ENCODE results near the gene PAIP1. TPM values are rescaled to one million over a fixed set of nuclear protein-coding genes. Genes with fewer than 3 reads are reported as not detected.
"Not testable (repeated sequence)": the region's sequence is repeated elsewhere in the genome, so short reads cannot be mapped to it uniquely, and the experiment has no call there.

The PAIP1 gene
- total and polyA plus RNA-seq, 2 donors from 2014 or later = 65.0 to 75.8 TPM

DNA sequence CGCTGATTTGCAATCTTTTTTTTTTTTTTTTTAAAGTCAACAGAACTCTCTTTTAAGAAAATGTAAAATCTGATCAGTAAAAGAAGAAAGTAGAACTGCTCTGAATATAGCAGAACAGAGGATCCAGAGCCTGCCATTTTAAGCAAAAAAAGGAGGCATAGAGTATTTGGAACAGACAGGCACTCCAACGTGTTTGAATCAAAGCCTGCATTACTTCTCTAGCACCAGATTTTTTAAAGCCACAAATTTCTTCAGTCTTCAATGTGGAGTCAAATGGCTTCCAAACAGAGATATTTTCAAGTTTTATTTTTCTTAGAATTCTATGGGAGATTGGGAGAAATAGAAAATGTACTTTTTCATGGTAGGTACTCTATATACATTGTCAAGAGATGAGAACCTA lies 5.1 kb downstream of the PAIP1 start:
- DNase-seq = no peak
- TF ChIP-seq, protein P1, sequence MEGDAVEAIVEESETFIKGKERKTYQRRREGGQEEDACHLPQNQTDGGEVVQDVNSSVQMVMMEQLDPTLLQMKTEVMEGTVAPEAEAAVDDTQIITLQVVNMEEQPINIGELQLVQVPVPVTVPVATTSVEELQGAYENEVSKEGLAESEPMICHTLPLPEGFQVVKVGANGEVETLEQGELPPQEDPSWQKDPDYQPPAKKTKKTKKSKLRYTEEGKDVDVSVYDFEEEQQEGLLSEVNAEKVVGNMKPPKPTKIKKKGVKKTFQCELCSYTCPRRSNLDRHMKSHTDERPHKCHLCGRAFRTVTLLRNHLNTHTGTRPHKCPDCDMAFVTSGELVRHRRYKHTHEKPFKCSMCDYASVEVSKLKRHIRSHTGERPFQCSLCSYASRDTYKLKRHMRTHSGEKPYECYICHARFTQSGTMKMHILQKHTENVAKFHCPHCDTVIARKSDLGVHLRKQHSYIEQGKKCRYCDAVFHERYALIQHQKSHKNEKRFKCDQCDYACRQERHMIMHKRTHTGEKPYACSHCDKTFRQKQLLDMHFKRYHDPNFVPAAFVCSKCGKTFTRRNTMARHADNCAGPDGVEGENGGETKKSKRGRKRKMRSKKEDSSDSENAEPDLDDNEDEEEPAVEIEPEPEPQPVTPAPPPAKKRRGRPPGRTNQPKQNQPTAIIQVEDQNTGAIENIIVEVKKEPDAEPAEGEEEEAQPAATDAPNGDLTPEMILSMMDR (IDR thresholded peaks at IDR 0.05; ENCODE audit: borderline replicate concordance, extremely low read depth, insufficient read depth) = no peak
- Histone ChIP-seq H3K36me3 (ENCODE audit: control insufficient read depth in 2 of 3, insufficient read depth in 3 of 3, low read length in 3 of 3) (peaks cover 3 to 17% (median 15%) of the 10 kb centered on the region in 3 donors), H3K4me1 (ENCODE audit: control insufficient read depth in 2 of 3, insufficient read depth in 2 of 3, low read depth in 1 of 3, low read length in 3 of 3) (peaks cover 0 to 19% (median 6%) of the 10 kb centered on the region in 3 donors), H3K27me3 (ENCODE audit: control insufficient read depth, insufficient read depth, low read length) (no peaks in the 10 kb centered on the region), H3K27ac (ENCODE audit: low read depth in 2 of 2, low read length in 2 of 2) (no peak overlapping the region), H3K9ac (ENCODE audit: low read length in 3 of 3) (no peak overlapping the region), H3K4me3 (ENCODE audit: low read length in 3 of 3) (no peak overlapping the region), H3K9me3 (ENCODE audit: control insufficient read depth in 2 of 3, insufficient read depth in 1 of 3, low read length in 3 of 3) (no peaks in the 10 kb centered on the region)
- no peak for FAIRE-seq
- intact Hi-C loops (cut with DNase I) = no loop called here

DNA sequence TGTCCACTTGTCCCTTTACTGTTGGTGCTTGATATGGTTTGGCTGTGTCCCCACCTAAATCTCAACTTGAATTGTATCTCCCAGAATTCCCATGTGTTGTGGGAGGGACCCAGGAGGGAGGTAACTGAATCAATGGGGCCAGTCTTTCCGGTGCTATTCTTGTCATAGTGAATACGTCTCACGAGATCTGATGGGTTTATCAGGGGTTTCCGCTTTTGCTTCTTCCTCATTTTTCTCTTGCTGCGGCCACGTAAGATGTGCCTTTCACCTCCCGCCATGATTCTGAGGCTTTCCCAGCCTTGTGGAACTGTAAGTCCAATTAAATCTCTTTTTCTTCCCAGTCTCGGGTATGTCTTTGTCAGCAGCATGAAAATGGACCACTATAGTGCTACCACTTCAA lies 7.6 kb downstream of the PAIP1 start:
- intact Hi-C loops (cut with DNase I); H3K4me3 ChIP-seq (ENCODE audit: low read length in 3 of 3); DNase-seq; H3K4me1 ChIP-seq (ENCODE audit: control insufficient read depth in 2 of 3, insufficient read depth in 2 of 3, low read depth in 1 of 3, low read length in 3 of 3); H3K9ac ChIP-seq (ENCODE audit: low read length in 3 of 3); H3K27me3 ChIP-seq (ENCODE audit: control insufficient read depth, insufficient read depth, low read length); FAIRE-seq; H3K27ac ChIP-seq (ENCODE audit: low read depth in 2 of 2, low read length in 2 of 2); H3K9me3 ChIP-seq (ENCODE audit: control insufficient read depth in 2 of 3, insufficient read depth in 1 of 3, low read length in 3 of 3): not testable (repeated sequence)
- H3K36me3 ChIP-seq (ENCODE audit: control insufficient read depth in 2 of 3, insufficient read depth in 3 of 3, low read length in 3 of 3) = peaks cover 17 to 29% (median 18%) of the 10 kb centered on the region in 3 donors

DNA sequence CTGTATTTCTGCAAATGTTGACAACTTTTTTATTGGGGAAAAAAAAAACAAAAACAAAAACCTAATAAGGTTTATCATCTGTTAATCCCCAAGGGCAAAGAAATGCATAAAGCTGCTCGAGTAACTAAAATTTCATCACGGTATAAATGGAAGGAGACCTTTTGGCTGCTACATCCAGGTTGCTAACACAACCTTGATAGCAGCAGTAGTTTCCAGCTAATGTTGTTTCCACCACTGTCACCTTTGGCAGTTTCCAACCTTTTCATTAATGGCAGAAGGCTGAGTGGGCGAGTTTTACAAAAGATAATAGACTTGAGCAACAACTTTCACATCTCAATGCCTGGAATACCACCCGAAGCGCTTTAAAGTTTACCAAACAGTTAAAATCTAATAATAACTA lies 8.5 kb downstream of the PAIP1 start:
- peaks cover 18 to 29% (median 18%) of the 10 kb centered on the region in 3 donors for H3K36me3 ChIP-seq (ENCODE audit: control insufficient read depth in 2 of 3, insufficient read depth in 3 of 3, low read length in 3 of 3)
- H3K9ac ChIP-seq (ENCODE audit: low read length in 3 of 3) = no peak overlapping the region
- H3K9me3 ChIP-seq (ENCODE audit: control insufficient read depth in 2 of 3, insufficient read depth in 1 of 3, low read length in 3 of 3) = no peaks in the 10 kb centered on the region
- no peaks in the 10 kb centered on the region for H3K27me3 ChIP-seq (ENCODE audit: control insufficient read depth, insufficient read depth, low read length)
- intact Hi-C loops (cut with DNase I) = no loop called here
- TF ChIP-seq, protein P1 (IDR thresholded peaks at IDR 0.05; ENCODE audit: borderline replicate concordance, extremely low read depth, insufficient read depth) = no peak
- DNase-seq (no peak), FAIRE-seq (no peak)
- H3K4me1 ChIP-seq (ENCODE audit: control insufficient read depth in 2 of 3, insufficient read depth in 2 of 3, low read depth in 1 of 3, low read length in 3 of 3) = no peaks in the 10 kb centered on the region
- H3K4me3 ChIP-seq (ENCODE audit: low read length in 3 of 3) = no peak overlapping the region
- H3K27ac ChIP-seq (ENCODE audit: low read depth in 2 of 2, low read length in 2 of 2) = no peak overlapping the region

DNA sequence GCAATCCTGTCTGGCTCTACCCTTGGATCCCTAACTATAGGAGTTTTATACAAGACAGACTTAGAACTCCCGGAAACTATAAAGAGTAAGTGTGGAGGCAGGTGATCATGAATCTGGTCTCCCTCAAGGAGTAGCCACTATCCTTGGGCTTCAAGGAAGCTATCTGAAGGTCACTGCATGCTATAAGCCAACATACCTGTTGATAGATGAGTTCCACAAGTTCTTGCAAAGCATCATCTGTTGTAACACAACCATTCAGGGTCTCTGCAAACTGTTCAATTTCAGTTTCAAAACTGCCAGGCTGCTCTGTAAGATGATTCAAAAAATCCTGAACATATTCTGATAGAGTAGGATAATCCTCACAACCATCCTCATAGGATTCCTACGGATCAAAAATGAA lies 9.3 kb downstream of the PAIP1 start:
- intact Hi-C loops (cut with DNase I) = no loop called here
- Histone ChIP-seq H3K9me3 (ENCODE audit: control insufficient read depth in 2 of 3, insufficient read depth in 1 of 3, low read length in 3 of 3) (no peaks in the 10 kb centered on the region), H3K4me3 (ENCODE audit: low read length in 3 of 3) (no peak overlapping the region), H3K9ac (ENCODE audit: low read length in 3 of 3) (no peak overlapping the region), H3K4me1 (ENCODE audit: control insufficient read depth in 2 of 3, insufficient read depth in 2 of 3, low read depth in 1 of 3, low read length in 3 of 3) (no peaks in the 10 kb centered on the region), H3K27ac (ENCODE audit: low read depth in 2 of 2, low read length in 2 of 2) (no peak overlapping the region), H3K27me3 (ENCODE audit: control insufficient read depth, insufficient read depth, low read length) (no peaks in the 10 kb centered on the region), H3K36me3 (ENCODE audit: control insufficient read depth in 2 of 3, insufficient read depth in 3 of 3, low read length in 3 of 3) (peaks cover 14 to 29% (median 18%) of the 10 kb centered on the region in 3 donors)
- no peak for FAIRE-seq
- TF ChIP-seq, protein P1 (IDR thresholded peaks at IDR 0.05; ENCODE audit: borderline replicate concordance, extremely low read depth, insufficient read depth) = no peak
- no peak for DNase-seq

Data from kidney (tissue), 14 donors.